ENCODE measurements around the gene AKIRIN1.
"Not testable (repeated sequence)": the region's sequence is repeated elsewhere in the genome, so short reads cannot be mapped to it uniquely, and the experiment has no call there.

The AKIRIN1 gene

DNA sequence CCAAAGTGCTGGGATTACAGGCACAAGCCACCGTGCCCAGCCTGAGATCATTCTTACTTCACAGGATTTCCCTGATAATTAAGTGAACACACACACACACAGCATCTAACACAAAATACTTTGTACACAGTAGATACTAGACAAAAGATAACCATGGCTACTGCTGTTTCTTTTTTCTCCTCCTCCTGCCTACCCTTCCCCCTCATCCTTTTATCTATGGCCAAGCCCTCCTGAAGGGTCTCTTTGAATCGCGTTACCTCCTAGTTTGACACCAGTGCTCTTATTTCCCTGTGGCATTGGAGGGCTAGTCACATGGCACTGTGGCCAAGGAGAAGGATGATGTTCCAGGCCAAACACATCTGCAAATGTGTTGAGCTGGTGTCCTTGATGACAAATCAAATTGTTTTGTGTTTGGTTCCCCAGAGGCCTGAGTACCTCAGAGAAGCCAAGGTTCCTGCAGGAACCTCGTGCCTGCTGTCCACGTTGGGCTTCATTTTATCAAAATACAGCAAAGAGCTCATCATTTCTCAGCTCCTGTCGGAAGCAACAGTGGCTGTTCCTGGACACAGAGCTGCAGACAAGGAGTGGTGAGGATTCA lies 55.6 kb downstream of the AKIRIN1 start:
- no peak for DNase-seq

DNA sequence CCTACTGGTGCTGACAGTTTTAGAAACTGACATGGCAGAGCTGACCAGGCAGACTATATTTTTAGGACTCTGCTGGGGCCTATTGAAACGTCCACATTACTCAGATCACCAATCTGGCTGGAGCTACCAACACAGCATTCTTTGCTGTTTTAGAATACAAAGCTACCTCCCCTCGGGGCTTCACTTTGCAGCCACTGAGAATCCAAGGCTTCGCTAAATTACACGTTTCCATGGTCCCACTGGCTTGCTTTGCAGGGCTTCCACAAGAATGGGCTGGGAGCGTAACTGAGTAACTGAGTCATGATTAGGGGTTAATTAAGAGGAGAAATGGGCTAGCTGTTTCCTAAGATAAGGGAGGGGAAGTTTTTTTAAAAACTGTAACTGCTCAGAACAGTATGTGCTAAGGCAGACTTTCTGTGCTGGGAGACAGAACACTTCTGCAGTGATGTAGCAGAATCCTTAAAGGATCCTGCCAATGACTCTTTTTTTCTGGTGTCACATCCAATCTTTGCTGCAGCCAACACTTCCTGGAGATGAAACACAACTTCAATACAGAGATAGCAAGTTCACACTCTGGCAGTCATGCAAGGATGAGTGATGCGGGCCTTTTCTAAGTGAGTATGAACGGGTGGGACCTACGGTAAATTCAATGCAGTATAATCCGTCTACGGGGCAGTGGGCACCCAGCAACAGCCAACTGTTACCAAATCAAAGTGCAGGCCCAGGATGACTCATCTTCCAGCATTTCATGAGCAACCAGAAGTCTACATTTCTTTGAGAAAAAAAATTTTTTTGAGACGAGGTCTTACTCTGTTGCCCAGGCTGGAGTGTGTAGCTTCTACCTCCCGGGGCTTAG lies 56.5 kb downstream of the AKIRIN1 start:
- DNase-seq: peak; percentile 33

DNA sequence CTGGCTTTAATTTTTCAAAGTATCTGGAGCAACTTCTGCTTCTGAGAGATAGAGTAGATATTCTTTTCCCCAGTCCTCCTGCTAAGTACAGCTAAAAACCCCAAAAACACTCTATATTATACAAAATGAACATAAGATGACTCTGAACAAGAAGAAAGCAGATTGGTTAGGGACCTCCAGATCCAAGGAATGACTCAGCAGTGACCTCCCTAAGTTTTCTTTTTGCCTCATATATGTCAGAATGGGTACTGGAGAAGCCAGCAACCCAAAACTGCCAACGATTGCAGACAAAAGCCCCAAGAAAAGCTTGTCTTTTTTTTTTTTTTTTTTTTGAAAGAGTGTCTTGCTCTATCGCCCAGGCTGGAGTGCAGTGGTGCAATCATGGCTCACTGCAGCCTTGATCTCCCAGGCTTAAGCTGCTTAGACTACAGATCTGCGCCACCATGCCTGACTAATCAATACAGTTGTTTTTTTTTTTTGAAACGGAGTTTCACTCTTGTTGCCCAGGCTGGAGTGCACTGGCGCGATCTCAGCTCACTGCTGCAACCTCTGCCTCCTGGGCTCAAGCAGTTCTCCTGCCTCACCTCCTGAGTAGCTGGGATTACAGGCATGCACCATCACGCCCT lies 57.8 kb downstream of the AKIRIN1 start:
- no peak for DNase-seq

DNA sequence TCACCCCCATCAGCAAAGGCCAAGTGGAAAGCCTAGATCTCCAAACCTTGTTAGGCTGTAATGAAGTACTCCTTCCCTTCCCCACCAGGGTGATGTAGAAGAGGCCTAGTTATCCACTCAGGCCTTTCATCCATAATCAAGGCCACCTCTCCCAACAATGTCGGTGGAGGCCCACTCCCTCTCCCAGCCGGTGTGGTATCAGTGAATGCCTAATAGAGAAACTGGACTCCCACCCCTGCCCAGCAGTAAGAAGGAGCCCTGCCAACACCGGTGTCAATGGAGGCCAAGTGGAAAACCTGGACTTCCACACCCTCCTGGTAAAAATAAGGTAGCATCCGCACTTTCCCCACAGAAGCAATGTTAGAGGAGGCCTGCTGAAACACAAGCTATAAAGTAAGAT lies 58.9 kb downstream of the AKIRIN1 start:
- DNase-seq: no peak

DNA sequence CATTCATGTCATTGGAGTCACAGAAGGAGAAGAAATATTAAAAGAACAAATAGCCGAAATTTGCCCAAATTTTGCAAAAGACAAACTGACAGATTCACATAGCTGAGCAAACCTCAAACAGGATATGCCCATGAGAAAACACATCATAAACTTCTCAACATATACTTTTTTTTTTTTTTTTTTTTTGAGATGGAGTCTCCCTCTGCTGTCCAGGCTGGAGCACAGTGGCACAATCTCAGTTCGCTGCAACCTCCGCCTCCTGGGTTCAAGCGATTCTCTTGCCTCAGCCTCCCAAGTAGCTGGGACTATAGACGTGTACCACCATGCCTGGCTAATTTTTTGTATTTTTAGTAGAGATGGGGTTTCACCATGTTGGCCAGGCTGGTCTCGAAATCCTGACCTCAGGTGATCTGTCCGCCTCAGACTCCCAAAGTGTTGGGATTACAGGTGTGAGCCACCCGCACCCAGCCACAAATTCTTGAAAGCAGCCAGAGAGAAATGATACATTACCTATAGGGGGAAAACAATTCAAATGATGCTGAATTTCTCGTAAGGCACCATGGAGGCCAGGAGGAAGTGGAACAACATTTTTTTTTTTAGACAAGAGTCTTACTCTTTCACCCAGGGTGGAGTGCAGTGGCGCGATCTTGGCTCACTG lies 60.2 kb downstream of the AKIRIN1 start:
- not testable (repeated sequence) for DNase-seq

DNA sequence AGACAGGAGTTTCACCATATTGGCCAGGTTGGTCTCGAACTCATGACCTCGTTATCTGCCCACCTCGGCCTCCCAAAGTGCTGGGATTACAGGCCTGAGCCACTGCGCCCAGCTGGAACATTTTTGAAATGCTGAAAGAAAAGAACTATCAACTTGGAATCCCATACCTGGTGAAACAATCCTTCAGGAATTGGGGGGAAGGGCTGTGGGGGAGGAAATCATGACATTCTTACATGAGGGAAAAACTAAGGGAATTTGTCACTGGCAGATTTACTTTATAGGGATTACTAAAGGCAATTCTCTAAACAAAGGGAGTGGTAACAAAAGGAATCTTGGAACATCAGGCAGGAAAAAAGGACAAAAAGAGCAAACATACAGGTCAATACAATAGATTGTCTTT lies 60.9 kb downstream of the AKIRIN1 start:
- DNase-seq: no peak

DNA sequence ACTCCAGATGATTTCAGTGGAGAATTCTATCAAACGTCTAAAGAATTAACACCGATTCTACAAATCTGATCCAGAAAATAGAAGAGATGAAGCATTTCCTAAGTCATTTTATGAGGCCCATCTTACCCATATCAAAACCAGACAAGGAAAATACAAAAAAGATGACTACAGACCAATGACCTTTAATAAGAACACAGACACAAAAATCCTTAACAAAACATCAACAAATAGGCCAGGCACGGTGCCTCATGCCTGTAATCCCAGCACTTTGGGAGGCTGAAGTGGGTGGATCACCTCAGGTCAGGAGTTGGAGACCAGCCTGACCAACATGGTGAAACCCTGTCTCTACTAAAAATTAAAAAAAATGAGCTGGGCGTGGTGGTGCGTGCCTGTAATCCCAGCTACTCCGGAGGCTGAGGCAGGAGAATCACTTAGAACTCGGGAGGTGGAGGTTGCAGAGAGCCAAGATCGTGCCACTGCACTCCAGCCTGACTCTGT lies 64.2 kb downstream of the AKIRIN1 start:
- not testable (repeated sequence) for DNase-seq
